Ammon's horn (tissue), 1 donor: ENCODE results near the gene FGF7.
"Not testable (repeated sequence)": the region's sequence is repeated elsewhere in the genome, so short reads cannot be mapped to it uniquely, and the experiment has no call there.

ENCODE experiments used
- DNase-seq: peaks from one replicate; pipeline ENCODE4 v3.0.0-alpha.2; 2016; ENCODE audit warnings: low spot score

Gene FGF7

DNA sequence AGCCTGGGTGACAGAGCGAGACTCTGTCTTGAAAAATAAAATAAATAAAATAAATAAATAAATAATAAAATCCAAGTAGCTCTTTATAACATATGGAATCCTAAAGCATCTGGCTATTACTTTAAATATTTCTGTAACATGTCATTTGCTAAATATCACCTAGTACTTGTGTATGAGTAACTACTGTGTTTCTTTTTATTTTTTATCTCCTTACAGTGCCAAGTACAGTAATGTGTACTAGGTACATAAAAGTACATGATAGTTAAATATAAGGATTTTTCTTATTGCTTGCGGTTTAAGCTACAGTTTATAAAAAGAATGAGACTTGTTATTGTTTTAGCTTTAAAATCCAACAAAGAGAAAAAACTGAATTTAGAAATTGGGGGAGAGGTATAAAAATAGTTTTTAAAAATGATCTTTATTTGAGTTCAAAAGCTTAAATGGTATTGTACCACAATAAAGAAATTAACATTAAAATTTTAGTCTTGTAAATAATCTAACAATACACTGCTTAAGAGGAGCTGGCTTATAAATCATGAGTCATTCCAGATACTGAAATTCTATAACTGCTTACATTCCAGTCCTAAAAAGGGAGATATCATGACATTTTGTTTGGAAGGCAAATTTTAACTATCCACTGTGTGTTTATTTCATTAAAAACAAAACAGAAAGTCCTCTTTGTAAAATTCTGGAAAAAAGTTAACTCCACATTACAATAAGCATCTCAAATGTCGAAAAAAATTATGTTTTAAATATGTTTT lies 73.1 kb downstream of the FGF7 start:
- no peak for DNase-seq

DNA sequence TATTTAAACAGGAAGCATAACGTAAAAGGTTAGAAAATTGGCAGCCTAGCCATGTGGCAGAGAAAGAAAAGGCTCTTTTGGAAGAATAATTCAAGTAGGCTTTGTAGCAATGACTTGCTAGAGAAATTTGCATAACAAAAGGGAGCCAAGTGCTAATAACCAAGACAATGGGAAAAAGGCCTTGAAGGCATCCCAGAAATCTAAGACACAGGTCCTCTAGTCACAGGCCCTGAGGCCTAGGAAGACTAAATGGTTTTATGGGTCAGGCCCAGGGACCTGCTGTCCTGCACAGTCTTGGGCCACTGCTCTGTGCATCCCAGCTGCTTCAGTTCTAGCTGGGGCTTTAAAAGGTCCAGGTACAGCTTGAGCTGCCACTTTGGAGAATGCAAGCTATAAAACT lies 78.5 kb downstream of the FGF7 start:
- no peak for DNase-seq

DNA sequence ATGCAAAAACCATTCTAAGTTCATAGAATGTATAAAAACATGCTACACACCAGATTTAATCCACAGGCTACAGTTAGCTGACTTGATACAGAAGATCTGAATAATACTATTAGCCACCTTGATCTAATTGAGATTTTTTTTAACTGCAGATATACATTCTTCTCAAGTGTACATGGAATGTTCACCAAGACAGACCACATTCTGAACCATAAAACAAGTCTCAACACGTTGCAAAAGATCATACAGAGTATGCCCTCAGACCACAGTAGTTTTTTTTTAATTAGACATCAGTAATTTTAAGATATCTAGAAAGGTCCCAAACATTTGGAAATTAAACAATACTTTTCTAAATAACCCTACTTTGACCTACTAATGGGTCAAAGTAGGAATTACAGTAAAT lies 83.3 kb downstream of the FGF7 start:
- no peak for DNase-seq

DNA sequence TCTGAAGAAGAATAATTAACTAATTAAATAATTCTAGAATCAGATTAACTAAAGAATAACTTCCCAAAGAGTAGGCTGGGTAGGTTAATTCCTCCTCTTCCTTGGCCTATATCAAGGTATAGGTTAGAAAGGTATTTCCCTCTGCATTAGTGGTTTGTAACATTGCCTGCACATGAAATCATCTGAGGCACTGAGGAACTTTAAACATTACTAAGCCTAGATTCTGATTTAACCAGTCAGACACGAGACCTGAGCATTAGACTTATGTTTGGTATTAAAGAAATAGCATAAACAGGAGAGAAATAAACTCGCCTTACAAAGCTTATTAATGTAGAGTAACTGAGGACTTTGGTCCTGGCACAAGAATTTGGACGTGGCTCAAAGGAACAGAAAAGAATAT lies 84.2 kb downstream of the FGF7 start:
- no peak for DNase-seq

DNA sequence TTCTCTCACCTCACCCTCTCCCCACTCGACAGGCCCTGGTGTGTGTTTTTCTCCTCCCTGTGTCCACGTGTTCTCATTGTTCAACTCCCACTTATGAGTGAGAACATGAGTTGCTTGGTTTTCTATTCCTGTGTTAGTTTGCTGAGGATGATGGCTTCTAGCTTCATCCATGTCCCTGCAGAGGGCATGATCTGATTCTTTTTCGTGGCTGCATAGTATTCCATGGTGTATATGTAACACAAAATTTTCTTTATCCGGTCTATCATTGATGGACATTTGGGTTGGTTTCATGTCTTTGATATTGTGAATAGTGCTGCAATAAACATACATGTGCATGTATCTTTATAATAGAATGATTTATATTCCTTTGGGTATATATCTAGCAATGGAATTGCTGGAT lies 89.7 kb downstream of the FGF7 start:
- DNase-seq = not testable (repeated sequence)

DNA sequence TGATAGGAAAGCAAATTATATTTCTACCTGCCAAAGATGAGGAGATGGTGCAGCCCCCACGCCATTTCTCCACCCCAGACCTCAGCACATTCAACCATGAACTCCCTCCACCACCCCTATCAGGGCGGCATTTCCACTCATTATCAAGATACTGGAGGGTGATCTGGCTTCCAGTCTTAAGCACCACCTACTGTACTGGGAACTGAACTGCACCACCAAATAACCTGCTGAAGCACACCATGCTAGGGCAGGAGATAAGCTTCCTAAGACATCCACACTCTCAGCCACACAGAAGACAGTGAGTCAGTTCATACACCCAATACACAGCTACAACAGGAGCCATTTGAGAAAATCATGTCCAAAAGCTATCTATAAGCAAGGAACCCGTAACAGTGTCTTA lies 98.8 kb downstream of the FGF7 start:
- DNase-seq = no peak

DNA sequence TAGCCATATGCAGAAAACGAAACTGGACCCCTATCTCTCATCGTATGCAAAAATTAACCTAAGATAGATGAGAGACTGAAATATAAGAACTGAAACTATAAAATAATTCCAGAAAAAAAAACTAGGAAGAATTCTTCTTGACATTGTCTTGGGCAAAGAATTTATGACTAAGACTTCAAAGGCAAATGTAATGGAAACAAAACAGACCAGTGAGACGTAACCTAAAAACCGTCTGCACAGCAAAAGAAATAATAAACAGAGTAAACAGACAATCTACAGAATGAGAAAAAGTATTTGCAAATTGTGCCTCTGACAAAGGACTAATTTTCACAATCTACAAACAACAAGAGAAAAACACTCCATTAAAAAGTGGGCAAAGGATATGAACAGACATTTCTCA lies 105.2 kb downstream of the FGF7 start:
- DNase-seq = no peak

DNA sequence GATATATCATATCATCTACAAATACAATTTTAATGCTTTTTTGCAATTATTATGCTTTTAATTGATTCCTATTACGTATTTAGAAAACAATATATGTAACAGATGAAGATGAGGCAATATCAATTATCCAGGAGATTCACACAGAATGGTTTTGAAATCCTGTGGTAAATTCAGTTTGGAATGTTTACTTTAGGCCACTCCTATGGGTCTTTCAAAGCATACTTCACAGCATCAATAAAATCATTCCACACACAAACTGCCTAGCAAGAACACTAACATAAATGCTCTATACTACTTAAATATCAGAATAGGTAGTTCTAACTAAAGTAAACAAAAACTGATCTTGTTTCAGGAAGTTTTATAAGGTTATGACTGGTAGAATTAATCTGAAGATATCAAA lies 107.0 kb downstream of the FGF7 start:
- DNase-seq = no peak
